HG03175 (cell line): ENCODE data around the gene RALA.

Experiments
- ATAC-seq: cut with Tn5 transposase; IDR thresholded peaks from one replicate; pipeline ENCODE4 v1.9.1; 2021; ENCODE audit warnings: mild to moderate bottlenecking, moderate library complexity; ENCODE audit not compliant: unreplicated experiment

The RALA gene

GRCh38 chr7:39623047-39623731 is at the start of gene RALA:
Gene RALA (plus strand): TSS chr7:39623572. CDS start chr7:39686668, 63,096 bp downstream.
- peak; percentile 96 for ATAC-seq

- no peak for ATAC-seq
These were observed 48.6 kb upstream of the RALA start for GRCh38 chr7:39574673-39575349.

- ATAC-seq = no peak
These were observed 46.0 kb upstream of the RALA start for GRCh38 chr7:39577229-39577874.

GRCh38 chr7:39580149-39580874 is 43.1 kb upstream of the RALA start:
- peak; percentile 97 for ATAC-seq

- no peak for ATAC-seq
These were observed 40.8 kb upstream of the RALA start for GRCh38 chr7:39582536-39582935.

GRCh38 chr7:39583539-39583938 is 39.8 kb upstream of the RALA start:
- ATAC-seq = no peak

GRCh38 chr7:39587393-39587792 is 36.0 kb upstream of the RALA start:
- no peak for ATAC-seq

GRCh38 chr7:39588416-39588815 is 35.0 kb upstream of the RALA start:
- ATAC-seq = no peak

GRCh38 chr7:39589323-39590111 is 33.9 kb upstream of the RALA start:
- ATAC-seq = peak; percentile 93

- no peak for ATAC-seq
These were observed 30.8 kb upstream of the RALA start for GRCh38 chr7:39592586-39592985.

- ATAC-seq = no peak
These were observed 28.3 kb upstream of the RALA start for GRCh38 chr7:39594988-39595620.

- no peak for ATAC-seq
These were observed 21.0 kb upstream of the RALA start for GRCh38 chr7:39602351-39602750.

GRCh38 chr7:39603924-39604323 is 19.4 kb upstream of the RALA start:
- ATAC-seq = no peak

GRCh38 chr7:39605087-39605486 is 18.3 kb upstream of the RALA start:
- peak; percentile 80 for ATAC-seq

GRCh38 chr7:39606352-39606751 is 17.0 kb upstream of the RALA start:
- no peak for ATAC-seq

- no peak for ATAC-seq
These were observed 16.4 kb upstream of the RALA start for GRCh38 chr7:39606941-39607340.

- ATAC-seq = no peak
These were observed 15.5 kb upstream of the RALA start for GRCh38 chr7:39607865-39608264.

GRCh38 chr7:39608278-39608677 is 15.1 kb upstream of the RALA start:
- ATAC-seq = no peak

GRCh38 chr7:39609113-39609934 is 14.0 kb upstream of the RALA start:
- ATAC-seq = peak; percentile 40
